Testis (tissue), 2 donors: Measurements from ENCODE around the gene RYR1.

Source experiments
- CTCF ChIP-seq, 3 experiments: fragments of 450-650 bp in 2 of 3; fragments of 200-600 bp in 1 of 3; sonication (generic) in 1 of 3; IDR thresholded peaks; one replicate each; pipeline ENCODE4 v1.5.1; 2016 to 2019; ENCODE audit warnings: antibody characterized with exemption in 3 of 3, mild to moderate bottlenecking in 2 of 3, moderate library complexity in 1 of 3
- POLR2A ChIP-seq: fragments of 450-650 bp; IDR thresholded peaks from one replicate; pipeline ENCODE4 v1.6.1; 2017; ENCODE audit warnings: antibody characterized with exemption, mild to moderate bottlenecking, moderate library complexity

GRCh38 chr19:38562096-38562495, 128.6 kb downstream of the RYR1 start:
- no peak for TF ChIP-seq CTCF (IDR thresholded peaks at IDR 0.05)
- no peak for TF ChIP-seq POLR2A
